Mesodermal cell (in vitro differentiated cells): Measurements from ENCODE around the gene REEP1.

Experiments used
- H3K27ac ChIP-seq: 2 replicates; pipeline ENCODE4 v1.7.0; 2013; ENCODE audit warnings: mild to moderate bottlenecking, low read depth, low read length, moderate library complexity; ENCODE audit not compliant: severe bottlenecking
- H3K36me3 ChIP-seq: 2 replicates; pipeline ENCODE4 v1.7.1; 2013; ENCODE audit warnings: mild to moderate bottlenecking, low read length, moderate library complexity; ENCODE audit not compliant: control insufficient read depth, insufficient read depth
- H3K4me1 ChIP-seq: one replicate; pipeline ENCODE4 v1.7.1; 2013; ENCODE audit warnings: mild to moderate bottlenecking, low read length; ENCODE audit not compliant: insufficient read depth, control insufficient read depth, poor library complexity, severe bottlenecking
- H3K4me3 ChIP-seq: 2 replicates; pipeline ENCODE4 v1.7.0; 2013; ENCODE audit warnings: low read length, control low read depth, mild to moderate bottlenecking; ENCODE audit not compliant: insufficient read depth, poor library complexity, severe bottlenecking; ENCODE audit errors: extremely low read depth
- H3K9me3 ChIP-seq: 2 replicates; pipeline ENCODE4 v1.7.1; 2013; ENCODE audit warnings: mild to moderate bottlenecking, low read length, moderate library complexity; ENCODE audit not compliant: control insufficient read depth
- WGBS, 2 experiments: methylation state at CpG; one replicate each; pipeline ENCODE4 v1.1.5; 2013; ENCODE audit warnings: missing lambda C conversion rate in 2 of 2; ENCODE audit not compliant: insufficient coverage in 2 of 2; 5-methylcytosine and 5-hydroxymethylcytosine counted together

REEP1 gene

GRCh38 chr2:86307431-86307830 is 30.0 kb downstream of the REEP1 start:
- Histone ChIP-seq H3K4me1 (no peaks in the 10 kb centered on the region), H3K4me3 (no peak overlapping the region), H3K27ac (no peak overlapping the region), H3K36me3 (no peaks in the 10 kb centered on the region), H3K9me3 (no peaks in the 10 kb centered on the region)
- WGBS, 2 experiments = 84 to 95% methylated on average over 5 of the region's 7 CpGs

- Histone ChIP-seq H3K9me3 (no peaks in the 10 kb centered on the region), H3K4me1 (no peaks in the 10 kb centered on the region), H3K27ac (no peak overlapping the region), H3K4me3 (no peak overlapping the region), H3K36me3 (no peaks in the 10 kb centered on the region)
- WGBS, 2 experiments = 86 to 100% methylated on average over 1 to 2 of the region's 5 CpGs
These were observed 31.5 kb downstream of the REEP1 start for GRCh38 chr2:86305915-86306254.

GRCh38 chr2:86305195-86305914 is 32.1 kb downstream of the REEP1 start:
- H3K9me3 ChIP-seq = no peaks in the 10 kb centered on the region
- H3K27ac ChIP-seq = no peak overlapping the region
- H3K4me1 ChIP-seq = no peaks in the 10 kb centered on the region
- 81 to 90% methylated on average over 3 to 5 of the region's 5 CpGs for WGBS, 2 experiments
- no peak overlapping the region for H3K4me3 ChIP-seq
- H3K36me3 ChIP-seq = no peaks in the 10 kb centered on the region

GRCh38 chr2:86304416-86304815 is 33.0 kb downstream of the REEP1 start:
- H3K36me3 ChIP-seq = no peaks in the 10 kb centered on the region
- no peak overlapping the region for H3K27ac ChIP-seq
- 67 to 94% methylated on average over 1 to 2 of the region's 3 CpGs for WGBS, 2 experiments
- no peak overlapping the region for H3K4me3 ChIP-seq
- no peaks in the 10 kb centered on the region for H3K4me1 ChIP-seq
- no peaks in the 10 kb centered on the region for H3K9me3 ChIP-seq

GRCh38 chr2:86302320-86302719 is 35.1 kb downstream of the REEP1 start:
- no peaks in the 10 kb centered on the region for H3K36me3 ChIP-seq
- H3K27ac ChIP-seq = no peak overlapping the region
- H3K9me3 ChIP-seq = no peaks in the 10 kb centered on the region
- WGBS, 2 experiments = 83 to 100% methylated on average over 1 of the region's 1 CpG
- no peak overlapping the region for H3K4me3 ChIP-seq
- H3K4me1 ChIP-seq = no peaks in the 10 kb centered on the region

- H3K9me3 ChIP-seq = no peaks in the 10 kb centered on the region
- no peak overlapping the region for H3K4me3 ChIP-seq
- H3K27ac ChIP-seq = no peak overlapping the region
- 83 to 86% methylated on average over 2 to 3 of the region's 3 CpGs for WGBS, 2 experiments
- H3K4me1 ChIP-seq = no peaks in the 10 kb centered on the region
- H3K36me3 ChIP-seq = no peaks in the 10 kb centered on the region
These were observed 35.7 kb downstream of the REEP1 start for GRCh38 chr2:86301711-86302202.

- WGBS, 2 experiments = 87 to 97% methylated on average over 4 to 5 of the region's 6 CpGs
- Histone ChIP-seq H3K9me3 (no peaks in the 10 kb centered on the region), H3K4me3 (no peak overlapping the region), H3K27ac (no peak overlapping the region), H3K4me1 (no peaks in the 10 kb centered on the region), H3K36me3 (no peaks in the 10 kb centered on the region)
These were observed 36.4 kb downstream of the REEP1 start for GRCh38 chr2:86301009-86301408.

- Histone ChIP-seq H3K27ac (no peak overlapping the region), H3K4me3 (no peak overlapping the region), H3K9me3 (no peaks in the 10 kb centered on the region), H3K36me3 (no peaks in the 10 kb centered on the region), H3K4me1 (no peaks in the 10 kb centered on the region)
- 83 to 93% methylated on average over 2 of the region's 3 CpGs for WGBS, 2 experiments
These were observed 36.9 kb downstream of the REEP1 start for GRCh38 chr2:86300496-86300895.

GRCh38 chr2:86298411-86299390 is 38.7 kb downstream of the REEP1 start:
- Histone ChIP-seq H3K4me1 (no peaks in the 10 kb centered on the region), H3K36me3 (no peaks in the 10 kb centered on the region), H3K27ac (no peak overlapping the region), H3K9me3 (no peaks in the 10 kb centered on the region), H3K4me3 (no peak overlapping the region)
- WGBS, 2 experiments = 69 to 73% methylated on average over 8 to 11 of the region's 11 CpGs

GRCh38 chr2:86297382-86298147 is 39.9 kb downstream of the REEP1 start:
- WGBS, 2 experiments = 92 to 100% methylated on average over 1 to 2 of the region's 5 CpGs
- Histone ChIP-seq H3K27ac (no peak overlapping the region), H3K9me3 (no peaks in the 10 kb centered on the region), H3K4me3 (no peak overlapping the region), H3K36me3 (no peaks in the 10 kb centered on the region), H3K4me1 (no peaks in the 10 kb centered on the region)
